BJ (cell line): ENCODE data around the gene MGAT4A. TPM values are rescaled to one million over a fixed set of nuclear protein-coding genes. Genes with fewer than 3 reads are reported as not detected.

ENCODE experiments used
- CTCF ChIA-PET: fragments of 350-600 bp; formaldehyde crosslinking; extraction: SDS; loops from one replicate; lab custom pipeline; 2021; ENCODE audit warnings: antibody characterized with exemption, inconsistent platforms; lab: Yijun Ruan, JAX
- POLR2A ChIA-PET: fragments of 300-600 bp; sonication (Branson Sonifier 250); formaldehyde crosslinking; extraction: SDS; loops from one replicate; lab custom pipeline; 2021; ENCODE audit warnings: antibody characterized with exemption; lab: Charles Lee
- DNase-seq: peaks from one replicate; pipeline ENCODE4 v3.0.0-alpha.2; 2011; ENCODE audit warnings: low read depth
- H3K27me3 ChIP-seq: 2 replicates; pipeline ENCODE4 v1.6.0; 2011; ENCODE audit warnings: low read length; ENCODE audit not compliant: control insufficient read depth, insufficient read depth
- H3K36me3 ChIP-seq: 2 replicates; pipeline ENCODE4 v1.5.1; 2011; ENCODE audit warnings: low read length; ENCODE audit not compliant: control insufficient read depth, insufficient read depth
- H3K4me3 ChIP-seq: 2 replicates; pipeline ENCODE4 v1.5.1; 2011; ENCODE audit warnings: low read depth, mild to moderate bottlenecking, control low read depth, low read length
- CTCF ChIP-seq: IDR thresholded peaks from 2 replicates; pipeline ENCODE4 v1.5.1; 2011; ENCODE audit warnings: low read depth, mild to moderate bottlenecking, control low read depth, inconsistent platforms, low read length, moderate library complexity; ENCODE audit not compliant: insufficient read depth
- polyA plus RNA-seq: library from polyadenylated mRNA; depleted of rRNA; stranded (reverse); fragments of >200 nt; gene quantifications from 2 replicates; pipeline ENCODE4 v1.2.3, GENCODE V29; 2011

The MGAT4A gene
- polyA plus RNA-seq, 1 experiment: not detected

- Histone ChIP-seq H3K27me3 (peaks cover 3% of the 10 kb centered on the region; the same call in 1 of the 2 replicates), H3K36me3 (no peaks in the 10 kb centered on the region), H3K4me3 (no peak overlapping the region)
- CTCF ChIA-PET: interaction anchor here (0.7 to 1.5 kb wide), 3 partner anchors 11 to 15 kb away, joined by 3 to 6 read pairs (median 5); no protein-coding TSS in a partner anchor
- DNase-seq: no peak
- TF ChIP-seq CTCF: no peak
- POLR2A ChIA-PET: no interaction called here
Observed at GRCh38 chr2:98634406-98635092, 96.4 kb downstream of the MGAT4A start.

- Histone ChIP-seq H3K36me3 (no peaks in the 10 kb centered on the region), H3K4me3 (no peak overlapping the region), H3K27me3 (peaks cover 3% of the 10 kb centered on the region; the same call in 1 of the 2 replicates)
- DNase-seq: no peak
- POLR2A ChIA-PET: no interaction called here
- CTCF ChIA-PET: interaction anchor here (0.9 kb wide), 1 partner anchor 17 kb away, joined by 3 read pairs; no protein-coding TSS in a partner anchor
- TF ChIP-seq CTCF: no peak
Observed at GRCh38 chr2:98632351-98632750, 98.6 kb downstream of the MGAT4A start.

- no peak for TF ChIP-seq CTCF
- no peaks in the 10 kb centered on the region for H3K36me3 ChIP-seq
- ChIA-PET POLR2A (no interaction called here), CTCF (interaction anchor here (1.7 kb wide), 1 partner anchor 26 kb away, joined by 8 read pairs; no protein-coding TSS in a partner anchor)
- no peak overlapping the region for H3K4me3 ChIP-seq
- DNase-seq: no peak
- H3K27me3 ChIP-seq: no peaks in the 10 kb centered on the region
Observed at GRCh38 chr2:98623657-98624056, 107.3 kb downstream of the MGAT4A start.

GRCh38 chr2:98617149-98617548, 113.8 kb downstream of the MGAT4A start:
- Histone ChIP-seq H3K27me3 (no peaks in the 10 kb centered on the region), H3K36me3 (peaks cover 17% of the 10 kb centered on the region), H3K4me3 (no peak overlapping the region)
- ChIA-PET POLR2A (no interaction called here), CTCF (no interaction called here)
- no peak for DNase-seq
- TF ChIP-seq CTCF: no peak

- ChIA-PET POLR2A (no interaction called here), CTCF (interaction anchor here (0.6 kb wide), 1 partner anchor 518 kb away, joined by 3 read pairs; no protein-coding TSS in a partner anchor)
- DNase-seq: no peak
- no peaks in the 10 kb centered on the region for H3K27me3 ChIP-seq
- H3K36me3 ChIP-seq: peaks cover 18% of the 10 kb centered on the region
- no peak overlapping the region for H3K4me3 ChIP-seq
- TF ChIP-seq CTCF: no peak
Observed at GRCh38 chr2:98615481-98615880, 115.5 kb downstream of the MGAT4A start.
